Muscle of leg (tissue), 9 donors: Measurements from ENCODE around the gene HYKK. TPM values are rescaled to one million over a fixed set of nuclear protein-coding genes. Genes with fewer than 3 reads are reported as not detected.

Experiments used
- polyA plus RNA-seq, 8 donors: library from polyadenylated mRNA; unstranded; fragments of 120-200 nt; gene quantifications; one replicate each; pipeline versions ENCODE4 v1.2.1 to v1.2.3, GENCODE V29; 2013; ENCODE audit warnings: inconsistent platforms in 1 of 8, low replicate concordance in 1 of 8; ENCODE audit not compliant: insufficient read length in 8 of 8, insufficient read depth in 1 of 8
- total RNA-seq: library from RNA; stranded (reverse); fragments of 120-200 nt; gene quantifications from one replicate; pipeline ENCODE4 v1.2.4, GENCODE V29; 2013

Gene HYKK
- total and polyA plus RNA-seq, 9 donors = 1.2 to 4.0 (median 2.1) TPM

Other genes with a start within 250 kb of the HYKK start
- gene DNAJA4, start 243.0 kb upstream of the HYKK start, total RNA-seq = 27.8 TPM
- 100 to 1,000 TPM in 1 of 8 donors, 10 to 100 TPM in 7; 57.8 to 103 (median 78.2) TPM for gene DNAJA4, start 243.0 kb upstream of the HYKK start, polyA plus RNA-seq
- gene SKIC8, start 208.0 kb upstream of the HYKK start, total RNA-seq = 53.8 TPM
- 10 to 100 TPM; 50.2 to 65.0 (median 56.6) TPM for gene SKIC8, start 208.0 kb upstream of the HYKK start, polyA plus RNA-seq
- 69.1 TPM for gene CRABP1, start 167.2 kb upstream of the HYKK start, total RNA-seq
- 100 to 1,000 TPM in 2 of 8 donors, 10 to 100 TPM in 6; 16.3 to 159 (median 63.7) TPM for gene CRABP1, start 167.2 kb upstream of the HYKK start, polyA plus RNA-seq
- gene IREB2, start 69.4 kb upstream of the HYKK start, total RNA-seq = 33.2 TPM
- gene IREB2, start 69.4 kb upstream of the HYKK start, polyA plus RNA-seq = 10 to 100 TPM; 28.4 to 44.0 (median 38.5) TPM
- 170 TPM for gene PSMA4, start 32.9 kb downstream of the HYKK start, total RNA-seq
- 100 to 1,000 TPM; 145 to 191 (median 165) TPM for gene PSMA4, start 32.9 kb downstream of the HYKK start, polyA plus RNA-seq
- gene CHRNA5, start 57.9 kb downstream of the HYKK start, total RNA-seq = 0.71 TPM
- gene CHRNA5, start 57.9 kb downstream of the HYKK start, polyA plus RNA-seq = 1 to 10 TPM in 7 of 8 donors, under 1 TPM in 1; 0.80 to 1.8 (median 1.3) TPM
- 0.13 TPM for gene CHRNA3, start 113.4 kb downstream of the HYKK start, total RNA-seq
- gene CHRNA3, start 113.4 kb downstream of the HYKK start, polyA plus RNA-seq = 1 to 10 TPM in 1 of 8 donors, under 1 TPM in 6, not detected in 1; 0.07 to 2.7 (median 0.19) TPM
- gene CHRNB4, start 133.6 kb downstream of the HYKK start, total RNA-seq = 0.09 TPM
- 1 to 10 TPM in 4 of 8 donors, under 1 TPM in 4; 0.39 to 1.4 (median 0.99) TPM for gene CHRNB4, start 133.6 kb downstream of the HYKK start, polyA plus RNA-seq